ENCODE results near the gene BPIFB6. TPM values are rescaled to one million over a fixed set of nuclear protein-coding genes. Genes with fewer than 3 reads are reported as not detected.

Gene BPIFB6
- total RNA-seq, 2 experiments from 2014 or later, result not detected

- no peak overlapping the region for H3K4me3 Mint-ChIP-seq
- H3K4me1 Mint-ChIP-seq, result no peaks in the 10 kb centered on the region
- H3K27me3 Mint-ChIP-seq, result no peaks in the 10 kb centered on the region
- H3K36me3 Mint-ChIP-seq, result no peaks in the 10 kb centered on the region
- no peaks in the 10 kb centered on the region for H3K9me3 Mint-ChIP-seq
- no peak for DNase-seq
- H3K27ac Mint-ChIP-seq, result no peak overlapping the region
These were observed 61.6 kb downstream of the BPIFB6 start for GRCh38 chr20:33093074-33093473.

- Mint-ChIP-seq H3K4me1 (no peaks in the 10 kb centered on the region), H3K27me3 (no peaks in the 10 kb centered on the region), H3K9me3 (no peaks in the 10 kb centered on the region), H3K36me3 (no peaks in the 10 kb centered on the region), H3K4me3 (no peak overlapping the region), H3K27ac (no peak overlapping the region)
- DNase-seq, result no peak
These were observed 62.1 kb downstream of the BPIFB6 start for GRCh38 chr20:33093582-33093981.

Other genes with a start within 250 kb of the BPIFB6 start
- gene MAPRE1, start 211.7 kb upstream of the BPIFB6 start, total RNA-seq, result 100 to 1,000 TPM; 154 to 156 TPM
- under 1 TPM; 0.27 to 0.56 TPM for gene EFCAB8, start 172.7 kb upstream of the BPIFB6 start, total RNA-seq
- not detected for gene SUN5, start 27.2 kb upstream of the BPIFB6 start, total RNA-seq
- gene BPIFB2, start 23.9 kb upstream of the BPIFB6 start, total RNA-seq, result not detected
- gene BPIFB3, start 22.3 kb downstream of the BPIFB6 start, total RNA-seq, result not detected
- gene BPIFB4, start 48.0 kb downstream of the BPIFB6 start, total RNA-seq, result not detected
- not detected for gene BPIFA2, start 136.5 kb downstream of the BPIFB6 start, total RNA-seq
- not detected for gene BPIFA3, start 185.7 kb downstream of the BPIFB6 start, total RNA-seq
- gene BPIFA1, start 204.3 kb downstream of the BPIFB6 start, total RNA-seq, result not detected

All from activated naive CD8-positive, alpha-beta T cell treated with anti-CD3 and anti-CD28 coated beads for 36 hours (primary cell).